GM20000 (cell line): ENCODE data around the gene AMPH.

Experiments
- DNase-seq: peaks from one replicate; pipeline ENCODE4 v3.0.0; 2012; ENCODE audit warnings: low spot score
- TF ChIP-seq, protein P1 (sequence below): IDR thresholded peaks from 2 replicates; pipeline ENCODE4 v1.5.1; 2012; ENCODE audit warnings: mild to moderate bottlenecking, control low read depth; ENCODE audit errors: extremely low read depth, missing control alignments

AMPH gene

DNA sequence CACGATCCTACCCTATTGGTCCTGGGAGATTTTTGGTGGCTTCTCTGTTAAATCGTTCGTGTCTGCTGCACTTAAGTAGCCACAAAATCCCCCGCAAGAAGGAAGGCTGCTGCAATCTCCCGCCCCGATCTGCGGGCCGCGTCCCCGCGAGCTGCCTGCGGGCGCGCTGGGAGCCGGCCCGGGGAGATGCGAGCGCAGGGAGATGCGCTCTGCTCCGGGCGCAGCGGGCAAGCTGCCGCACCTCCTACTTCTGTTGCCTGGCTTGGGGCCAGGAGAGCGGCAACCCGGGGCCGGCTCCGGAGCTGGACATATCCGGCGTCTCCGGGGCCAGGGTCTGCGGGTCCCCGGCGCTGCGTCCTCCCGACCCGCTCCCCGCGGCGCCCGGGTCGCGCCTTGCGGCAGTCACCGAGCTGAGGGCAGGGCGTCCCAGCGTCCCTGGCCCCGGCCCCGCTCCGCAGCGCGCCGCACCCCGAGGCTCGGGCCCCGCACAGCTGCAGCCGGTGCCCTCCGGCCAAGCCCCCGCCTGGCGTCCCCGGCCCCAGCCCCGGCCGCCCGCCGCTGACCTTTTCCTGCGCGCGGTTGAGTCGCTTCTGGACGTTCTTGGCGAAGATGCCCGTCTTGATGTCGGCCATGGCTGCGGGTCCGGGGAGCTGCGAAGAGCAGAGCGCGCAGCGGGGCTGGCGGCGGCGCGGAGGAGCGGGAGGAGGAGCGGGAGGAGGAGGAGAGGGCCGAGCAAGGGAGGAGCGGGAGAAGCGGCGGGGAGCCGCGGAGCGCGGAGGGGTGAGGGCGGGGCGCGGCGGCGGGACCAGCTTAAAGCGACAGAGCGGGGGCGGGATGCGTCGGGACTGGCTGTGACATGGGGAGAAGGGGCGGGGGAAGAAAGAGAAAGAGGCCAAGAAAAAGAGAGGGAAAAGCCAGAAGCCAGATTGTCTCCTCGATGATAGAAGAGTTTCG is at the start of gene AMPH:
Gene AMPH (minus strand): TSS at position 654 of the 954 bp plus-strand sequence. CDS start 22 bp downstream, at position 632.
- DNase-seq, result peak; percentile 16

DNA sequence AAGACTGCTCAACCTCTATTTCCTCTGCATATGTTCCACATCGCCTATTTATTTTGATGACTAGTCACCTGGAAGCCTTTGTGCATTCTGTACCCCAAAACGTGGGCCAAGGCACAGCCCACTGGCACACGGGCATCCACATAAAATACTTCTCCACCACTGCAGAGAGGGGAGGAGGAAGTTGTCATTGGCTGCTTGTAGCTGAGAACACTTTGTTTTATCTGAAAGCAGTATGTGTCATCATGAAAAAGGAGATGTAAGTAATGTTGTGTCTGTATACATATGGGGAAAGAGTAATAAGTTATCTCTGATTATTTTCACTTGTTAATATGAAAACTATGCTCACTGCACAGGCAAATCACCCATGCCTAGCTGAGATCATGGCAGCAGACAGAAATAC is 48.2 kb upstream of the AMPH start:
- TF ChIP-seq, protein P1, sequence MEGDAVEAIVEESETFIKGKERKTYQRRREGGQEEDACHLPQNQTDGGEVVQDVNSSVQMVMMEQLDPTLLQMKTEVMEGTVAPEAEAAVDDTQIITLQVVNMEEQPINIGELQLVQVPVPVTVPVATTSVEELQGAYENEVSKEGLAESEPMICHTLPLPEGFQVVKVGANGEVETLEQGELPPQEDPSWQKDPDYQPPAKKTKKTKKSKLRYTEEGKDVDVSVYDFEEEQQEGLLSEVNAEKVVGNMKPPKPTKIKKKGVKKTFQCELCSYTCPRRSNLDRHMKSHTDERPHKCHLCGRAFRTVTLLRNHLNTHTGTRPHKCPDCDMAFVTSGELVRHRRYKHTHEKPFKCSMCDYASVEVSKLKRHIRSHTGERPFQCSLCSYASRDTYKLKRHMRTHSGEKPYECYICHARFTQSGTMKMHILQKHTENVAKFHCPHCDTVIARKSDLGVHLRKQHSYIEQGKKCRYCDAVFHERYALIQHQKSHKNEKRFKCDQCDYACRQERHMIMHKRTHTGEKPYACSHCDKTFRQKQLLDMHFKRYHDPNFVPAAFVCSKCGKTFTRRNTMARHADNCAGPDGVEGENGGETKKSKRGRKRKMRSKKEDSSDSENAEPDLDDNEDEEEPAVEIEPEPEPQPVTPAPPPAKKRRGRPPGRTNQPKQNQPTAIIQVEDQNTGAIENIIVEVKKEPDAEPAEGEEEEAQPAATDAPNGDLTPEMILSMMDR, result no peak
- DNase-seq, result no peak

More for the DNA sequence above, at the start of gene AMPH:
- TF ChIP-seq, protein P1, result no peak

DNA sequence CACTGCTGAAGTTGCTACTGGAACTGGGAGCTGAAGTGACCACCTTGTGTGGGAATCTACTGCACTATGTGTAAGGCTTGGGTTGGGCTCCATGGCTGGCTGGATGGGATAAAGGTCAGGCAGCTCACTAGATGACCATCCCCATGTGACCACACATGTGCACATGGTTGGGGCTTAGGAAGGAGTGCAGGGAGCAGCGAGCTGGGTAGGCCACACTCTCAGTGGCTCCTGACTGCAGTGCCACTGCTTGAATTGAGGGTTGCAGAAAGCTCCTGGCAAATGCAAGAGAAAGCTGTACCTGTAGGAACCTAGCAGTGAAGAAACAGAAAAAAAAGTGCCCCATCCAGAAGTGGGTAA is 47.5 kb upstream of the AMPH start:
- no peak for DNase-seq
- TF ChIP-seq, protein P1, result no peak

DNA sequence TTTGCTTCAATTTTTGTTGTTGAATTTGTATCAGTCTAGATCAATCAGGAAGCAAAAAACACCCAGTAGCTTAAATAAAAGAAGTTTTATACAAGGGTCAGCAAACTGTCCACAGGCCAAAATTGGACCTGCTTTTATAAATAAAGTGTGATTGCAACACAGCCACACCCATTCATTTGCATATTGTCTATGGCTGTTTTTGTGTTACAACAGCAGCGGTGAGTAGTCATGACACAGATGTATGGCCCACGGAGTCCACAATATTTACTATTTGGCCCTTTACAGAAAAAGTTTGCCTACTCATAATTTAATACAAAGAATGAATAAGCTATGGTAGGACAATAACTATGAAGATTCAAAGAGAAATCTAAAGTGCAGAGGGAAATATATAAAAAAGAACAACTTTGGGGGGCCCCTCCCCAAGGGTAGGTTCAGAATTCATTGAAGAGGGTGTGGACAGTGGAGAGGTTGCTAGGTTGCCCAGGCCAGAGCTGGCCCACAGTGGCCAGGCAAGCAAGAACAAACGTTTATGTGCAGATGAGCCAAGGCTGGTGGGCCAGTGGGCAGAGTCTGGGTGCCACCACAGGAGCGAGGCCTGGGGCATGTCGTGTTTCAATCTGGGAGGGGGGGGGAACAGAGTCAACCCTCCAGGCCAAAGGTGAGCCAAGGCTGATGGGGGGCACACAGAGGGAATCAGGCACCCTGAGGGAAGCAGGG is 47.0 kb upstream of the AMPH start:
- TF ChIP-seq, protein P1, result no peak
- DNase-seq, result no peak

DNA sequence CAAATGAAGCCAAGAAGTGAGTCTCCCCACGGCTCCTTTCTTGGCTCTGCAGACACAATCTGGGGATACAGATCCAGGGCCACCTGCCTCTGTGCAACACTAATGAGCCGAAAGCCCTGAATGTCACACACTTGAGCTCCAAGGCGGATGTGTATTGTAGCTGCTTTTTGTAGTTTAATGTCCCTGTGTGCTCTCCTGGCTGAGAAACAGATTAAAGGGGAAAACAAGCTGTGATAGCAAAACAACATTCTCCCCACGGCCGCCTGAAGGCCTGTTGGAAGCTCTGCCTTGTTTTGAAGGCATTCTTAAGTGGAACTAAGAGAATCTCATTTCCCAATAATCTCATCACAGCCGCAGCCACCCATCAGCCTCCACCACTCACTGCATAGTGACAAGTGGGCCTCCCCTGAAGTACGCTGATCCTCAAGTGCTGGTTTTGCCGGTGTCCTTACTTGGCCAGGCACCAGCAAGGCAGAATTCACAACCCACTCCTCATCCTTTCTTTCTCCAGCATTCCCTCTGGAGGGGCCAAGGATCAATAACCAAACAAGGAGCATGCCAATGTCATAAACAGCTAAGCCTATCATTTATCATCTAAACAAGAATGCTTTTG is 44.4 kb upstream of the AMPH start:
- no peak for DNase-seq
- TF ChIP-seq, protein P1, result no peak

DNA sequence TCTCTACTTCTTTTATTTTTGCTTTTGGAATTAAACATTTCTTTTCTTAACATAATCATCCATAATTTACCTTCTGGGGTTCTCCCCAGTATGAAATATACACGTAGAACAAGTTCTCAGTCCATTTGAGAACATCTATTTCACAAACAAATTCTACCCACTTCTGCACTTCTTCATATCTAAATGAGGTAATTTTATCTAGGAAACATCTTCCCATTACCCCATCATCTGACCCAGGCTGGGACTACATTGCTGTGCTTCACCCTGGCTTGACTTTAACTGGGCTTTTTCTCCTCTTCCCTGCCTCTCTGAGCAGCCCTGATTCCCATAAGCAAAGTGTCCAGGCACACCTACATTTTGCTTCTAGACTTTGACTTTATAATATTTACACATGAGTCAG is 43.3 kb upstream of the AMPH start:
- TF ChIP-seq, protein P1, result no peak
- DNase-seq, result no peak

DNA sequence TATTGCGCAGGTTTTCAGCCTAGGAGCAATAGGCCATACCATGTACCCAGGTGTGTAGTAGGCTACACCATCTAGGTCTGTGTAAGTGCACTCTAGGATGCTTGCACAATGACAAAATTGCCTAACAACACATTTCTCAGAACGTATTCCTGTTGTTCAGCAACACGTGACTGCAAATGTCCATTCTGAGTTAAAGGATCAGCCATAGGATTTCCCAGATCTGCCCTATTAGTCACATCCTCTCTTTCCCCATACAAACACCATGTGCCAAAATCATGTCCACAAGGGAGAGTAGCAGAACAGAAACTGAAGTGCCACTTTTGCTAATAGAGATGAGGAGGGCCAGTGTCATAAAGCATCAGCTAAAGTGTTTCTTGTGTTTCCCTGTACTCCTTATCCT is 42.6 kb upstream of the AMPH start:
- TF ChIP-seq, protein P1, result no peak
- no peak for DNase-seq
